HG02759 (cell line): ENCODE data around the gene TSHZ1.

Experiments
- ATAC-seq: cut with Tn5 transposase; IDR thresholded peaks from one replicate; pipeline ENCODE4 v1.9.1; 2021; ENCODE audit warnings: mild to moderate bottlenecking, moderate library complexity; ENCODE audit not compliant: unreplicated experiment

The TSHZ1 gene

DNA sequence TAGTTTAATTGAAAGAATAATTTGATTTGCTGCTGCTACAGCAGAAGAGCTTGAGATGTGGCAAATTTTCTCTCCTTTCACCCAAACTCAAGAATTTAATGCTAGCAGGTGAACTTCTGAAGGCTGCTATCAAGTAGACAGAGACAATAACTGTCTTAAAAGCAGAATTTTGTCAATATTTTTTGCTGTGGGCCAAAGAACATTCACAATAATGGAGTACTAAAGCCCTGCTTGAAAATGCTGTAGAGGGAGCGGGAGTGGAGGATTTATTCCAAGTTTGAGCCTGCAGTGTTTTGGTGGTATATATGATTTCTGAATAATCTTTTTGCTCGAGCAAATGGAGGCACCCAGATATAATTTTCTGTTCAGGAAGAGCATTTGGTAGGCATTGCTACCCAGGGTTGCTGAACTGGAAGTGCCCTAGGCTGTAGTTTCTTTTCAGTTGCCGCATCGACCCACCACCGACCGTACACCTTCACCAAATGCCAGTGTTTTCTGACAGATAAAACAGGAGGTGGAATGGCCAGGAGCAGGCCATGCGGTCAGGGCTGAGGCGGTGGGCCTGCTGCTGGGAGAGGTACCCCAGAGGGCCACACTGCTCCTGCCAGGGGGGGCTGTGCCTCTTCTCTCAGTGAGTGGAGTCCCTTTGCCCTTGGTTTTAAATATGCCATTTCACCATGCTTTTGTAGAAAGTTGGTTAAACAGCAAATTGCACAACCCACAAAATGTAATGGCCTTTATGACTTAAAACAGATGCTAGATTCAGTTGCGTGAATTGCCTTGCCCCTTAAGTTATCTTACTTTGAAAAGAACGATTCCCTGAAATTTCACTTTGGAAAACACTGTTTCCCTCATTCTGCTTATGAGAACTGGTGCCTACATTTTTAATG lies 36.4 kb downstream of the TSHZ1 start:
- ATAC-seq: no peak

DNA sequence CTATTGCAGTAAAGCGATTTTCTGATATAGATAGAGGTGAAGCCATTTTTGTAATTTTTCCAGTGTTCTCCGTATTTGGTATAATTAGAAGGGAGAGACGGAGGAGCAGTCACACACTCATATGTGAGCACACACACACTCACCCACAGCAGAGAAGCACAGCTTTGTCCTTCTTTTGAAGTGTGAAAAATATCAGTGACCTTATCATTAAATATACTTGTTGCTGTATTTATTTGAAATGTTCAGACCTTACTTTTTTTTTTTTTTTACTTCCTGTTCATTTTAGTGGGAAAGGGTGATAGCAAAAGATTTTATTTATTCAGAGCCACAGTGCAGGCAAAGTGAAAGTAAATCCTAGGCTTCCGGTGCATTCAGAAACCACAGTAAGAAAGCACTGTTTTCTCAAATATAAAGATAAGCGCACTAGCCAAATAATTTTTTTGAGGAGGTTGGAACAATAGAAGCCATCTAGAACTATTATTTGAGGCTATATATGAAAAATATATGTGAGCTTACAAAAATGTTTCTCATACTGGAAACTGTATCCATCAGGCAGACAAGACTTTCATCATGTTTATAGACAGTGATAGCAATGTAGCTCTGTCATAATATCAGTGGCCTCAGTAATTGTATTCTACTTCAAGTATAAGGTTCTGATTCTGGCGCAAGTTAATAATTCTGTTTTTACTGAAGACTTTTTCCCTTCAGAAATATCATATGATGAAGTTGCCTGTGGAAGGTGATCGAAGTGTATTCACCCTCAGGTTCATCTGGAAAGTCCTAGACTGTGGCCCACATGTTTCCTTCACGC lies 37.2 kb downstream of the TSHZ1 start:
- peak; percentile 59 for ATAC-seq

DNA sequence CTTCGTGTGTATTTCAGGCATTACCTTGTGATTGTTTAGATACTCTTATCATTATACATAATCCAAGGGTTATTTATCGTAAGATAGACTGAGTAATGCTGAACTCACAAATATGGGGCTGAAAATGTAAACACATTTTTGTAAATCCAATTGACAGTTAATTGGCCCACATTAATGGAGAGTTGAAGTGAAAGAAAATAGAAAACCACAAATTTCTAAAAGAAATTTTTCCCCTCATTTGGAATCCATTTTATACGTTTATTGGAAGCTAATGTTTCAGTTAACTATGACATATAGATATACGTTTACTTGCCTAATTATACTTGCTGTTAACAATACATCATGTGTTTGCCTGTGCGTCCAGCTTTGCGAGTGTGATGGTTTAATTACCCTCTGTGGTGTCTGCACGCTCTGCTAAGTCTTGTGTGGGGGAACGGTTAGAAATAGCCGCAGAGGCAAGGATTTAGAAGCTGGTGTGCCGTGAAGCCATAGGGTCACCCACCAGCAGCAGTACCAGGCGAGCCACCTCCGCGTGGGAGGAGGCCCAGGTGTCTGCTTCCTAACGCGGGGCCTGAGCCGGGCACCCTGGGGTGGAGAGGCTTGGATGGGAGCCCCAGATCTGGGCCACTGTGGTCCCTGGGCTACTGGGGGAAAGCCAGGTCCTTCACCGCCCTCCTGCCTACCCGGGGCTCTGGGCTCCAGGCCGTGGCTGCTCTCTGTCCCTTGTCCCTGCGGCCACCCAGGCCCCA lies 38.0 kb downstream of the TSHZ1 start:
- no peak for ATAC-seq

DNA sequence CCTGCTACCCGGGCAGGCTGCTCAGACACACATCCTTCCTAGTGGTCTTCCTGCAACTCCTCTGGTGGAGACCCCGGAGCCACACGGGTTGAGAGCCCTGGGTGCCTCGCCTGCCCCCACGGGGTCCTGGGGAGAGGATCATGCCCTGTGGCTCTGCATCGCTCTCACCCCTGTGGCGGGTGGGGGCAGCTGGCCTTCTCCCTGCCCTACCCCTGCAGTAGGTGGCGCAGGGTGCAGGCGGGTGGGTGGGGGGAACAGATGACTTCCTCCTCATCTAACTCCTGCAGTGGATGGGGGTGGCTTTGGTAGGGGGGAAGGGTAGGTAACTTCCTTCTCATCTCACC lies 38.5 kb downstream of the TSHZ1 start:
- no peak for ATAC-seq

DNA sequence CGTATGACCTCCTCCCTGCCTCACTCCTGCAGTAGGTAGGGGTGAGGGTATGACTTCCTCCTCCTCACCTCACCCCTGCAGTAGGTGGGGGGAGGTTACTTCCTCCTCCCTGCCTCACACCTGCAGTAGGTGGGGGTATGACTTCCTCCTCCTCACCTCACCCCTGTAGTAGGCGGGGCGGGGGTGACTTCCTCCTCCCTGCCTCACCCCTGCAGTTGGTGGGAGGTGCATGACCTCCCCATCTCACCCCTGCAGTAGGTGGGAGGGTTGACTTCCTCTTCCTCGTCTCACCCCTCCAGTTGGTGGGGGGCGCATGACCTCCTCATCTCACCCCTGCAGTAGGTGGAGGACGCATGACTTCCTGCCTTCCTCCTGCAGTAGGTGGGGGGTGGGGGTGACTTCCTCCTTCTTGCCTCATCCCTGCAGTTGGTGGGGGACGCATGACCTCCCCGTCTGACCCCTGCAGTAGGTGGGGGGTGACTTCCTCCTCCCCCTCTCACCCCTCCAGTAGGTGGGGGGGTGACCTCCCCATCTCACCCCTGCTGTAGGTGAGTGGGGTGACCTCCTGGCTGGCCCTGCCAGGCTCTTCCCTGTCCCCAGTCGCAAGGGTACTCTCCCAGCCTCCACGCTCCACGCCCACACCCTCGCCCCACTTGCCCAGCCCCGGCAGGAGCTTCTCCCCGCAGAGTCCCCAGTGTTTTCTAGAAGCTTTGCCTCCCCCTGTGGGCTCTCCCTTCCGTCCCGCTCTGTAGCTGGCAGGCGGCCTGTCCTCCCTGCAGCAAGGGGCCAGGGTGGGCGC lies 39.3 kb downstream of the TSHZ1 start:
- no peak for ATAC-seq

DNA sequence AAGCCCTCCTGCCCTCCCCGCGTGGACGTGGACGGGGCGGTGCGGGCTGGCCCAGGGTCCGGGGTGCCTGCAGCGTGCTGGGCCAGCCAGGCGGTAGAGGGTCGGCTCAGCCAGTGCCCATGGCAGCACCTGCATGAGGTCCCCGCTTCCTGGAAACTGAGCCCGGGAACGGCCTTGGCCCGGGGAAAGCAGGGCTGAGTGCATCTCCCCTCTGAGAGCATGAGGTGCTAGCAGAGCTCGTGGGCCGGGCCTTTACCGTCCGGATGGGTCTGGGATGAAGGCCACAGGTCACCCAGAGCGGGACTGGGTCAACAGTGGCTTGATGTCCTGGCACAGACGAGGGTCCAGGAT lies 39.8 kb downstream of the TSHZ1 start:
- no peak for ATAC-seq

DNA sequence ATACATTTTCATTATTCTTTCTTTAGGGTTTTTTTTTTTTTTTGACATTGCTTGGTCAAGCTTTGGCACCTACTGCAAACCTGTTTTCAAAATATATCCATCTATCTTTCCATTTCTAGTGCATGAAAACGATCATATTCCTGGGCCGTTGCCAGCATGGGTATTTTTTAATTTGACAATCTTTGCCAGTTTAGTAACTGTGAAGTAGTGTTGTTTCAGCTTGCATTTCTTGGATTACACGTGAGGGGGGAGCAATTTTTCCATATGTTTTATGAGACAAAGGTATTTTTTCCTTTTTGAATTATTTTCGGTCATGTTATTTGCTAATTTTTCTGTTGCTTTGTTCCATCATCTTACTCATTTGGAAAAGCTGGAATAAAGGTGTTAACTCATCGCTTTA lies 40.9 kb downstream of the TSHZ1 start:
- ATAC-seq: no peak

DNA sequence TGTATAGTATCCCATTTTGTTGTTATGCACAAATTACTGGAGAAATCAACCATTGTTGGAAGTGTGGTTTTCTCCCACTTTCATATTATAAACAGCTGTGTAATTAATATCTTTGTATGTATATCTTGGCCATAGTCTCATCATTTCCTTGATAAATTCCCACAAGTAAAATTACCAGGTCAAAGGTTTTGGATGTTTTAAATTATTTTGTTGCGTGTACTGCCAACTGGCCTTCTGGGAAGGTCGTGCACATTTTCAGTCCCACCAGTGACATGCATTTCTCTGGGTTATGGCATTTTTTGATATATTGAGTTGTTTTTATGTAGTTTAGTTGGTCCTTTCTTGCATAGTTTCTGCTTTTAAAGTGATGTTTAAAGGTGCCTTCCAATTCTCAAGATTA lies 41.5 kb downstream of the TSHZ1 start:
- no peak for ATAC-seq

DNA sequence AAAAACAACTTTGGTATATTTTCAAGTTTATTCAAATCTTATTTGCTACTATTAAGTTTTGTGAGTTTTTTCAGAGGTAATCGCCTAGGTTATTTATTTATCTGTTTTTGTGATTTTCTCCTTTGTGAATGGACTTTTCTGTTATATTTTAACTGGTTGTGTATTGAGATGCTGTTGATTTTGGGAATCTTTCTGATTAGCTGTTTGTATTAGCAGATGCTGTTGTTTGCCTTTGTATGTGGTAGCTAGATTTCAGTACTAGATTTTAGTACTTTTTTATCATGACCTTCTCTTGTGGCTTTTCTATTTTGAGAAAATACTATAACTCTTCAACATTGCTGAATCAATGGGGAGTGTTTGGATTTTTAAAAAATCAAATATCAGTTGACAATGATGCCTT lies 42.4 kb downstream of the TSHZ1 start:
- no peak for ATAC-seq

DNA sequence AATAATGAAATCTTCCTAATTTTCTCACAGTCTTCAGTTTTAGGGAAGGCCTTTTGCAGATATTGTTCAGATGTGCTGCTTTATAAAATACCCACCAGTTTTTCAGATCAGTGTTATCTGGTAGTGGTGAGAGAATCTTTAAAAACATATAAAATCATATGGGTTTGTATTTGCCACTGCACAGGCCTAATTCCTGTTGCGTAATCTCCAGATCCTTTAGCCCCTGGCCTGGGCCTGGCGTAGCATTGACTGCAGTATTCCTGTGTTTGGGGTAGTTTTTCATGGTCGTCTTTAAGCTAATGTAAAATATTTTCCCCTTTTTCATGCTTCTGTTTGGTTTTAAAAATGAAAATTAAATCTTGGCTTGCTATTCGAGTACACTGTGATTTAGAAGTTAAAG lies 43.2 kb downstream of the TSHZ1 start:
- no peak for ATAC-seq

DNA sequence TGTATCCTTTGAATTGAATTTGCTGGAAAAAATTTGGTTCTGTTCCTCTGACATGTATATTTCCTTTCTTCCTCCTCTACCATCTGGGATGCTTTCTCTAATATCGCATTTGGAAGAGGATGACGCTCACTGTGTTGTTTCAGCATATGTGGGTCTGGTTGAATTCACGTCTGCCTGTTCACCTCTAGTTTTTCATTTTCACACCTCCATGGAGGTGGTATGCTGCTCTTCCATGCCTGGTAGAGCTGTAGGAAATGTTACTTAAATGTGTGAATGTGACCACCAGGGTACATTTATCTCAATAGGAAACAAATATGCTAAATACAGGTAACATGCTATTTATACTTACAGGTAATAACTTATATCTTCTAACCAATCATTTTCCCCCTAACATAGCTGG lies 44.5 kb downstream of the TSHZ1 start:
- ATAC-seq: no peak

DNA sequence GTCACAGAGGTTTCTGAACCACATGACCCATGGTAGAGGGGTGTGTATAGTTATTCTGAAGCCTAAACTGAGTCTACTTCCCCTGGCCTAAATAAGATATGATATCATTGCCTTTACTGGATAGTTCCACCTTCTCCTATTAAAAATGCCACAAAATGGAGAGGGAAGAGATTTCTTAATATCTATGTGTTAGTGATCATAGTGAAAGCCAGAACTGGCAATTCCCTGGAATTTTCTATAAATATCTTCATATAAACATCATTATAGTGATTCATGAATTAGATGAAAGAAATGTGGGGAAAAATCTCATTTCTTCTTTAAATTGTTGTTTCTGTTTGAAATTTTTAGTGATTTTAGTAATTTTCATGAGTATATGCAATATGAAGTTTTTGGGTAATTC lies 45.8 kb downstream of the TSHZ1 start:
- ATAC-seq: no peak

DNA sequence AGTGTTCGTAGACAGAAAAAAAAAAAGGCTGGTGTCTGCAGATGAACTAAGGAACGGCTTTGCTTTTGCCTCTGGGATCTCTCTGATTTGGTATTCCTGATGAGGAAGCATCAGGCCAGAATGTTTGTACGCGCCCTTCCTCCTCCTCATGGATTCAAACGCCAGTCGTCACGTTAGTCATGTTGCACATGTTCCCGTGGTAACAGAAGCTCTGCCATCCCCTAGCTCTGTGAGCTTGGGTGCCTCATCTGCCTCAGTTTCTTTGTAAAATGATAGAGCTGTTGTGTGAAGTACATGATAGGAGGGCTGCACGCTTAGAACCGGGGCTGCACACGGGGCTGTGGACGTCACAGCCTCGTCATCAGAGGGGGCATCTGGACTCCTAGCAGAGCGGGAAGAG lies 47.0 kb downstream of the TSHZ1 start:
- ATAC-seq: no peak

DNA sequence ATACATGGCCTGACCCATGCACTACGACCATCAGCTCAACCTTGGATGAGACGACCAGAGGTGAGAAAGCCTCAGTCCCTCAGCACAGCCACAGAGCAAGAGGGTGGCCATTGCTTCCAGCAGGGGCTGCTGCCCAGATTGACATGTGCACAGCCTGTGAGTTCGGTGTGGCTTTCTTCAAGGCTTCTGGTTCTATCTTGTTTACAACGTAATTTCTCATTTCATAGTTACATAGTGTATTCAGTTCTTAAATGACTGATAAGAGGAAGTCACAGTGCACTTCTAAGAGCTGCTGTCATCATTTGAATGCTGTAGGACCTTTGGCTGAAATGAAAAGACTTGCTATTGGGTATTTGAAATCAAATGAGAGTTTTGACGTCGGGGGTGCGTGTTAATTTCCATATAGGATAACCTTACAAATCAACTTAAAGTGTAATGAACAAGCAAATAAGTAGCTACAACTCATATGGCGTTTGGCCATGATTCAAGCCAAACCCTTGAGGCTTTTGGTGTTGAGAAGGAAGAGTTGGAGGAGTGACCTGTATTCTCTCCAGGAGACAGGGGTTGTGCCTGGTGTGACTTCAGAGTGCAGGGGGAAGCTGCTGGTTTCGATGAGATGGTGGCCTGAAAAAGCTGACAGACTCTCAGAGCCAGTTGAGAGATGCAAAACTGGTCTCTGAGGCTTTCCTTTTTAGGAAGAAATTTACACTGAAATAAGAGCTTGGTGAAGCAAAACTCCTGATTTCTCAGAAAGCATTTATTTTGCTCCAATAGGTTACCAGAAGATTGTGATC lies 51.0 kb downstream of the TSHZ1 start:
- ATAC-seq: peak; percentile 85

DNA sequence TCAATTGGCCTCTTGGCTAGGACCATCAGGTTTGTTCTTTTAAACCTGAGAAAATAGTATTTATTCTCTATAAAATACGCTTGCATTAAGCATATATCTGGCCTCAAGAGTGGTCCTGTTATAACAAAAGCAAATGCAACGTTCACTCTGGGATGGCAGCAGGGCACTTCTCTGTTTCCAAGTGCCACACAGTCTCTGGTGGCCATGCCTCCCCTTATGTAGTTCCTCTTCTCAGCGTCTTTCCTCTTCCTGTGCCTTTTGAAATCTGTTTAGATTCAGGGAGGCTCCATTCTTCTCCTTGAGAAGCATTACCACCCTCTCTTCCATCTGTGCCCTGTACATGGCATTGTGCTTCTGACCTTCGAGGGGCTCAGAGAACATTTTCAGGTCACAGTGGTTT lies 51.9 kb downstream of the TSHZ1 start:
- no peak for ATAC-seq

DNA sequence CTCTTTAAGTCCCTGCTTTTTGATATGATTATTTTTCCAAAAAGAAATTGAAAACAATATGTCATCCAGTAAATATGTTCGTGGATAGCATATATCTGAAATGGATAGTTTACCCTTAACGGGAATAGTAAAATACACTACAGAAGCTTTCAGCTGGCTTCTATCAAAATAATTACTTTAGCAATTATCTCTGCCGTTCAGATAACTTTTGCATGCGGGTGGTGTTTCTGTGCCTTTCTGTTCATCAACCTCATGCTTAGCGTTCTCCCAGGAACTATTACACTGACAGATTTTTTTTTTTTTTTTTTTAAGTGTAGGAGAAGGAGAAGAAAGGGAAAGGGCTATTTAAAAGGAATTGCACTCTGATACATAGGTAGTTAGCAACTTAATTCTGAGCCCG lies 53.6 kb downstream of the TSHZ1 start:
- no peak for ATAC-seq

DNA sequence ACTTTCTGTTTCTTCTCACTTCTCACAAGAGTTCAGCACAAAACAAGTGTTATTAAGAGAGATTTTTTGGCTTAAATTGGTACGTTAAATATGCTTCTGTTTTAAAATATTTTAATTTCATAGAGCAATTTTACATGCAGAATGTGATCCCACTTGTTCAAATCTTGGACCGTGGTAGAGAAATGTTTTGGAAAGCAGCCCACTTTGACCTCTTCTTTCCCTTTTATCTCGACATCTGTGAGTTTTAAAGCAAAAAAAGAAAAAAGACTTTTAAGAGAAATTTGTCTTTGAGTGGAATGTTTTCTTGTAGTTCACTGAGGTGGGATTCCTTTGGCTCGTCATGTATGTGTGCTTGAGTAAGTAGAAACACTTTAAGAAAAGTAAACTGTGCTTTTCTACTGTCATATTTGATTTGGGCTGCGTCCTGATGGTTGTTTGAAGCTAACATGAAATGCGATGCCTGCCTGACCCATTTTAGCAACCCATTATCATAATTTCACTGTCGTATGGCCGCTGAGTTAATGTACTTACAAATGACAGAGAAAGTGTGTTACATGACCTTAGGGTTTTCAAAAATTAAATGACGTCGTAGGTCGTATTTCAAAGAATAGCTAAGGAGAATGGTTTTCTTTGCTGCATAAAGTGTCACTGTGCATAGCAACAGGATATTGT lies 54.5 kb downstream of the TSHZ1 start:
- ATAC-seq: no peak

DNA sequence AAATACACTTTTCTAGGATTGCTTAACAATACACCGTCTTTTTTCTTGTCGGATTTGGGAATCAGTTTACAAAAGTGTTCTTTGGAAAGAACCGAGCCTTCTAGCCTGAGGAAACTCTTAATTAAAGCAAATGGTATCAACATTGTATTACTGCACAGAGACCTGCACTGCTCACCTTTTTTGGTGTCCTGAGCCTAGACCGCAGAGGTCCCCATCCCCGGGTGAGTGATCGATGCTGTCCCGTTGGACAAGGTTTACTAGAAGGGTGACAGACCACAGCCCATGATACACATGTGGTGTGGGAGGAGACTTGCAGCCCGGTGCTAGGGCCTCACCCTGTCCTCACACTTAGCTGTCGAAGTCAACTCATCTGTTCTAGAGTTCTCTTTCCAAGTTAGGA lies 55.3 kb downstream of the TSHZ1 start:
- no peak for ATAC-seq

DNA sequence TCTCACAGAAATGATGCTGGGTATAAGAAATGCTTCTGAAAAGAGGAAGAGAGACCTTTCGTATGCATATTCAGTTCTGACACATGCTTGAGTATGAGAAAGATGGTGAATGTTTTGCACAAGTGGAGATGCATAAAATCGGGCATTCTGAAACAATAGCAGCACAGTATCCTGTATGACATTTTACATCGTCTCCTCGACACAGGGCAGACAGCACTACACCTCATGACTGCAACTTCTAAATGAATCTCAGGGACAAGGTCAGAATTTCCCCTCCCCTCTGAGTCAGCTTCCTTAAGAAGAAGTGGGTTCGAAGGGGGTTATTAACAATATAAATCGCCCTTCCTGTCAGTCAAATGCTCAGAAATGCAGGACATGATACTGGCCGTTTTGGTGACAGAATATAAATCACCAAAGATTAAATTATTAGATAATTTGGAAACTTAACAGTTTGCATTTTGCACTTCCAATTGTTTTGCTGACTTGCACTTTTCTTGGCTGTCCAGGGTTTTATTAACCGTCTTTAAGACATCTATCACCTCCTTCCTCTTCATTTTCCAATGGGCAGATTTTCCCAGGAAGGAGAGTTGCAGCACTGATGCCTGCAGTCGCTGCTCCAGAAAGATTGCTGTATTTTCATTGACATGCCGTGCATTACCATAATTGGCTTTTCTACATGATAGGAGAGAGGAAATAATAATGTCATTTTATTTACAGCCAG lies 57.2 kb downstream of the TSHZ1 start:
- peak; percentile 80 for ATAC-seq
